Transverse colon (tissue), 3 donors: ENCODE measurements around the gene PTPRG.

Source experiments
- CTCF ChIP-seq, 5 experiments: fragments of 200-600 bp in 3 of 5; fragments of 450-650 bp in 2 of 5; sonication (generic) in 3 of 5; IDR thresholded peaks; 1 replicate in 2 of 5; 2 replicates in 3 of 5; pipeline ENCODE4 v1.5.1; 2016 to 2017; ENCODE audit warnings: antibody characterized with exemption in 5 of 5, inconsistent platforms in 3 of 5, mild to moderate bottlenecking in 2 of 5, moderate library complexity in 1 of 5
- EP300 ChIP-seq: sonication (generic); formaldehyde crosslinking; IDR thresholded peaks from one replicate; pipeline ENCODE4 v1.6.1; 2017; ENCODE audit warnings: antibody characterized with exemption, low read depth
- POLR2A ChIP-seq: fragments of 450-650 bp; IDR thresholded peaks from one replicate; pipeline ENCODE4 v1.6.1; 2016; ENCODE audit warnings: antibody characterized with exemption, mild to moderate bottlenecking, moderate library complexity

- TF ChIP-seq POLR2A (no peak), CTCF (IDR thresholded peaks at IDR 0.05) (no peak), EP300 (no peak)
Observed at GRCh38 chr3:61674596-61674995, 113.2 kb downstream of the PTPRG start.
